Hematopoietic multipotent progenitor cell (in vitro differentiated cells): ENCODE results near the gene TOLLIP. TPM values are rescaled to one million over a fixed set of nuclear protein-coding genes. Genes with fewer than 3 reads are reported as not detected.

Source experiments
- DNase-seq, 3 donors: peaks; one replicate each; pipeline ENCODE4 v3.0.0-alpha.2; 2011 to 2015; ENCODE audit warnings: low read depth in 2 of 3, low spot score in 2 of 3
- total RNA-seq: library from RNA; depleted of rRNA; stranded (reverse); fragments of >200 nt; gene quantifications from one replicate; pipeline ENCODE4 v1.2.3, GENCODE V29; 2012

The TOLLIP gene
- total RNA-seq, 1 donor = 49.3 TPM

- DNase-seq = no peak
These were observed 24.1 kb downstream of the TOLLIP start for GRCh38 chr11:1285316-1285744.

DNA sequence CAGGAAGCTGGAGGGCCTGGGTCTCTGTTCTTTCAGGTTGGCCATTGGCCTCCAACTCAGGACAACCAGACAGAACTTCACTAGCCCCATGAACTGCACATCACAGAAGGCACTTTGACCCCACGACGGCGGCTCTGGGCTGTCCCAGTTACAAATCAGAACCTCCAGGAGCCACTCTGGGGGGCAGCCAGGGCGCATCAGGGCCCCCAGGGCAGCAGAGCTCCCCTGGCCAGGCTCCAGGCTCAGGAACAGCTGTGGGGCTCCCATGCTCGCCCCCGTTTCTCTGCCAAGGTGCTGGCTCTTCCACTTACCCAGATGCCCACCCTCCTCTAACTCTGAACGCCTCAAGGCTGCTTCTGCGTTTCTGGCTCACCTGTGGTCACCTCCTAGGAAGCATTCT, 25.5 kb downstream of the TOLLIP start:
- no peak for DNase-seq

GRCh38 chr11:1283091-1283511, 26.3 kb downstream of the TOLLIP start:
- no peak for DNase-seq

GRCh38 chr11:1281974-1282365, 27.5 kb downstream of the TOLLIP start:
- no peak for DNase-seq

DNA sequence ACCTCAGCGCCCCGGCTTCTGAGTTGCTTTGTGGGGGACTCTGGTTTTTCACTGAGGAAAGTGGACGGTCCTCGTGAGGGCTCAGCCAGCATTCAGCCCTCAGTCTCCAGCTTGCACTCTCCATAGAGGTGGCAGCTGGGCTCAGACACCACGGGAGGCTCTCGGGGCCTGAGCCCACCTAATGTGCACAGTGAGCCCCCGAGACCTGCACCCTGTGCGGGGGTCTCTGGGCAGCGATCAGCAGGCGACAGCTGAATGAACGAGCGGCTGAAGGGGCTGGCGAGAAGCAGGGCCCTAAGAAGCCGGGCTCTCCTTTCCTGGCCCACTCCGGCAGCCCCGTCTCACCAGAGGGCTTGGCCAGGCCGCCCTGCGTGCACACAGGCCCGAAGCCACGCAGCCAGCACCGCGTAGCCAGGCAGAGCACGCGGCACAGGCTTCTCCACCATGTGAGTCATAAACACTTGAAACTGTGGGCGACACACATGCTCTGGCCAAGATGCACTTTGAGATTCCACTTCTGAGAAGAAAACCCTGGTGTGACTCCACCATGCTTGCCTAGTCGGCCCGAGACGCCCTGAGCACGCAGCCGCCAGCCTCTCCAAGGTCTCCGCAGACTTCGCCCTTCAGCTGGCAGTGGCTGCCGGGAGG, 28.0 kb downstream of the TOLLIP start:
- no peak for DNase-seq

GRCh38 chr11:1280116-1281035, 29.1 kb downstream of the TOLLIP start:
- no peak for DNase-seq

GRCh38 chr11:1279674-1280055, 29.8 kb downstream of the TOLLIP start:
- DNase-seq = no peak

- DNase-seq = no peak
These were observed 30.4 kb downstream of the TOLLIP start for GRCh38 chr11:1278766-1279673.

- DNase-seq = no peak
These were observed 31.4 kb downstream of the TOLLIP start for GRCh38 chr11:1277936-1278512.

DNA sequence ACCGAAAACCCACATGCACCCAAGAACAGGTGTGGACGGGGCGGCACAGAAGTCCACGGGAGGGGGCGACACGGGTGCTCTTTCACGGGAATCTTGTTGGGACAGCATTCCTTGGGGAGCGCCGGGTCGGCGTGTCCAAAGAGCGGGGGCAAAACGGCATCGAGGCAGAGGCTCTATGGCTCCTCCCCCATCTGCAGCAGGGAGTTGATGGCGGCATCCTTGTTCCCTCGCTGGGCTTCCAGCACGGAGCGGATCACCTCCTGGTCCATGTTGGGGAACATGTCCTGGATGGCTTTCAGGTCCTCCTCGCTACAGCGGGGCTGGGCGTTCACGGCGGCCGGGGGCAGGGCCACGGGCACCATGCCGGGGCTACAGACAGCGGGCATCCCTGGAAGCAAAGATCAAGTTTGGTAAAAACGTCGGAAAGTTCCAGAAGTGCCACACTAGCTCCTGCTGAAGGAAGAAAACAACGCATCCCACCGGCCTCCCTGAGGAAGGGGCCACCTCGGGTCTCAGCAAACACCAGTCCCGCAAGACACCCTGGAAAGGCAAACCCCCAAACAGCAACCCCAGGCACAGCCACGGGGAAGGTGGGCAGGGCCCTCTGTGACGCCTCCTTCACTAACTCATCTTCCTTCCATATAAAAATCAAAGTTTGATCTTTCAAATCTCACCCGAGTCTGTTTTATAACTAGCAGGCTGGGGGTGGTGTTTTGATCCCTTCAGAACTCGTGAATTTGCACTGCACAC, 32.4 kb downstream of the TOLLIP start:
- DNase-seq = no peak

DNA sequence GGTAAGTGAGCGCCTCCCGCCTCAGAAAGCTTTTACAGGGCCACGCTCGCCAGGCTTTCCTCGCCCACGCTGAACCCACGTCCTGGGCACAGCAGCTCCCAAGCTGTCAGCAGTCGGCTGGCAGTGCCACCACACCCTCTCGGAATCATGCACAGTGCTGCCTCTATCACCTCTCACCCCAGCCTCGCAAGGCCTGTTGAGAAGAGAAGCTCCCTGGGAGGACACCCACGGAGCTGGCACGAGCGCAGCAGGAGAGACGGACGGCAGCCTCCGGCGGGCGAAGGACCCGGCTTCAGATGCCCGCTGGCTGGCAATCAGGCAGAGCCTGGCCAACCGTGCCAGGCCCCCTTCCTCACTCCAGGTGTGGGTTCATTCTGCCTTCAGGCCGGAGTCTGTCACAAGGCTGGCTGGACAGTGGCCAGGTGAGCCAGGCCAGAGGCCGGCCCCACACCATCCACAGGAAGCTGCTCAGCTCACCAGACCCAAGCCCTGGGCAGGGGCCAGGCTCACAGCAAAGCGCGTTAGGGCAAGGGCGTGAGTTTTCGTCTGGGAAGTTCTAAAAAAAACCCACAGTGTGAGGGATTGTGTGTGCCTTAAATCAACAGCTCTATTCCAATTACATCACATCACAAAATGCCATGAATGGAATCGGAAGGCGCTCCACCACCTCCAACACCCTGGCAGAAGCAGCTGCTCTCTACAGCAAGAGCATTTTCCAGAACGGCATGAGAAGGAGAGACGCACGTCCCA, 33.2 kb downstream of the TOLLIP start:
- no peak for DNase-seq

DNA sequence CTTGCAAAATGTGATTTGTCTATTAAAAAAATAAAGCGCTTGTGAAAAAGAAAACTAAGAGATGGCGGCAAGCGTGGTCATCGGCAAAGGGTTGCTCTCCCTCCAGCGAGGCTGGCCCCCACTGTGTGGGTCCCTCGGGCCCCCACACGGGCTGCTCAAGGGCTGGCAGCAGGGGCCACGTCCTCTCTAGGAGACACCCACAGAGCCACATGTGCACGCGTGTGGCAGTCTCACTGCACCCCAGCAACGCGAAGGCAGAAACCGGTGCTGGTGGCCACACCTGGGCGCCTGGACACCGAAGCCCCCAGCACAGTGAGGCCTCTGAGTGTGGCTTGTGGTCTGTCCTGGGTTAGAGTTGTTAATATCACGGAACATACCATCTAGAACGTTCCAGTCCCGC, 34.4 kb downstream of the TOLLIP start:
- no peak for DNase-seq

DNA sequence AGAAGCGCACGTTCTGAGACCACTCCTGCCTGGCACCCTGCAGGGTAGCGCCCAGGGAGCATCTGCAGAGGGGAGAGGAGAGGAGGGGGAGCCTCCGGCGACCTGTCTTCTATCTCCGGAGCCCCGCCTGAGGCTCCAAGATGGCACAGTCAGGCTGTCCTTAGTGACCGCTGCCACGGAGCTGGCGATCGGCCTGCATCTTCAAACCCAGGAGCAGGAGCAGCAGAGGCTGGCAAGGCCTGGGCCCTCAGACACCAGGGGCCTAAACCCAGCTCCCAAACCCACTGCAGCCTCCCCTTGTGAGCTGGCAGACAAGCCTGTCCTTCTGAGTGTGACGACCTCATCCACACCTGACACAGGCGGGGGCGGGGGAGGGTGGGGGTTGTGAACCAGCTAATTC, 34.9 kb downstream of the TOLLIP start:
- DNase-seq = no peak

- no peak for DNase-seq
These were observed 36.9 kb downstream of the TOLLIP start for GRCh38 chr11:1272531-1272930.

DNA sequence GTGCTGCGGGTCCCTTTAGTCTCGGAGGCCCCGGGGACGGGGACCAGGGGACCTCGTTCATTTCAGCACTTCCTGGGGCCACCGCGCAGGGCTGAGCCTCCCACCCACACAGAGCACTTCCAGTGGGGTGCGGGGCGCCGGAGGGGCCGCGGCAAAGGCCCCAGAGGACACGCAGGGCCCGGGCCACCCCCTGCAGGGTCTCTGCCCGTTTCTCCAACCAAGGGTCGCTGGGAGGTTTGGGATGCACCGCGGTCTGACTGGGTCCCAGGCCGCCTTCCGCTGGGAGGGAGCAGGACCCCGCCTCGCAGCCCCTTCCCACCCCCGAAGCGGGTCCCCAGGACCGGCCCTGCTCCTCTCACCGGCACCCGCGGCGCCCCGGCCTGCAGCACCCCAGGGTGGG, 37.5 kb downstream of the TOLLIP start:
- no peak for DNase-seq

DNA sequence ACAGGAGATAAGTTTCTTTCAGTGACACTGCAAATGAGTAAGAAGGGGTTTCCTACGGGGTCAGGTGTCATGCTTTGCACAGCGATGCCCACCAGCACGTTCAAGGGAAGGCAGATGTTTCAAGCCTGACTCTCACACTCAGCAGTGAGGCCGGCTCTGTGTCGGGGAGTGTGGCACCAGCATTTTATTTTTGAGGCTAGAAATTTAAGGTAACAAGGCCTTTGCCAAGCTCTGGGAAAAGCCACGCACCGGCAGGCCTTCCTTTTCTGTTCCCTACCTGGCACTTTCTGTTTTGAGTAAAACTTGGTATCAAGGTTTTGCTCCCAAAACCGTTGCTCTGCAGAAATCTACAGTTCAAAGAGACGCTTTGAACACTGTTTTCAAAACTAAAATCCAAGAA, 38.0 kb downstream of the TOLLIP start:
- no peak for DNase-seq

- no peak for DNase-seq
These were observed 38.4 kb downstream of the TOLLIP start for GRCh38 chr11:1271002-1271401.

- DNase-seq = no peak
These were observed 39.0 kb downstream of the TOLLIP start for GRCh38 chr11:1270476-1270875.

DNA sequence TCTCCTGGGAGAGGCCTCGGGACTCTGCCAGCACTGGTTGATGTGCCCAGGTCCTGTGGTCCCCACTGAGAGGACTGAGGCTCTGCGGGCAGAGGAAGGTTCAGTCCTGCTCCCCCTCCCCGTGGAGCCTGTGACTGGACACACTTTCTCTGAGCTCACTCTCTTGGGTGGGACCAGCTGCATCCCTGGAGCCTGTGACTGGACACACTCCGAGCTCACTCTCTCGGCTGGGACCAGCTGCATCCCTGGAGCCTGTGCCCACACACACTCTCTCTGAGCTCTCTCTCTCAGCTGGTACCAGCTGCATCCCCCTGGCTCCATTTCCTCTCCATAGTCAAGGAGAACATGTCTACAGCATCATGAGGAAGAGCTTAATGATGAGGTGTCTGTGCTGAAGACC, 39.5 kb downstream of the TOLLIP start:
- no peak for DNase-seq
